Transverse colon (tissue), 4 donors: ENCODE measurements around the gene RPL41. TPM values are rescaled to one million over a fixed set of nuclear protein-coding genes. Genes with fewer than 3 reads are reported as not detected.

Experiments
- DNase-seq: peaks from one replicate; pipeline ENCODE4 v3.0.0-alpha.2; 2019
- H3K27ac ChIP-seq, 4 donors: fragments of 200-600 bp; sonication (generic); 2 replicates each; pipeline ENCODE4 v1.5.1; 2016 to 2018; ENCODE audit warnings: inconsistent platforms in 4 of 4
- H3K27me3 ChIP-seq: fragments of 200-600 bp; sonication (generic); 2 replicates; pipeline ENCODE4 v1.5.1; 2017; ENCODE audit warnings: inconsistent platforms
- H3K36me3 ChIP-seq, 4 donors: fragments of 200-600 bp; sonication (generic); 2 replicates each; pipeline ENCODE4 v1.5.1; 2017 to 2019; ENCODE audit warnings: inconsistent platforms in 4 of 4
- H3K4me1 ChIP-seq, 4 donors: fragments of 200-600 bp; sonication (generic); 2 replicates each; pipeline ENCODE4 v1.5.1; 2017 to 2020; ENCODE audit warnings: inconsistent platforms in 4 of 4
- H3K4me3 ChIP-seq, 4 donors: fragments of 200-600 bp; sonication (generic); 1 replicate in 1 of 4; 2 replicates in 3 of 4; pipeline versions ENCODE4 v1.5.1 to v1.6.1; 2017 to 2019; ENCODE audit warnings: inconsistent platforms in 4 of 4
- H3K9me3 ChIP-seq, 2 donors: fragments of 200-600 bp; sonication (generic); 2 replicates each; pipeline ENCODE4 v1.5.1; 2017 to 2019; ENCODE audit warnings: inconsistent platforms in 2 of 2
- CTCF ChIP-seq, 5 experiments: fragments of 200-600 bp in 3 of 5; fragments of 450-650 bp in 2 of 5; sonication (generic) in 3 of 5; IDR thresholded peaks; 1 replicate in 2 of 5; 2 replicates in 3 of 5; pipeline ENCODE4 v1.5.1; 2016 to 2017; ENCODE audit warnings: antibody characterized with exemption in 5 of 5, inconsistent platforms in 3 of 5, mild to moderate bottlenecking in 2 of 5, moderate library complexity in 1 of 5
- EP300 ChIP-seq: sonication (generic); formaldehyde crosslinking; IDR thresholded peaks from one replicate; pipeline ENCODE4 v1.6.1; 2017; ENCODE audit warnings: antibody characterized with exemption, low read depth
- POLR2A ChIP-seq: fragments of 450-650 bp; IDR thresholded peaks from one replicate; pipeline ENCODE4 v1.6.1; 2016; ENCODE audit warnings: antibody characterized with exemption, mild to moderate bottlenecking, moderate library complexity
- POLR2AphosphoS5 ChIP-seq, 3 donors: sonication (generic); formaldehyde crosslinking; IDR thresholded peaks; one replicate each; pipeline ENCODE4 v1.6.1; 2016; ENCODE audit warnings: antibody characterized with exemption in 3 of 3
- WGBS, 2 donors: methylation state at CpG; one replicate each; pipeline ENCODE4 v1.1.5; 2018; ENCODE audit warnings: low coverage in 1 of 2; 5-methylcytosine and 5-hydroxymethylcytosine counted together
- in situ Hi-C, 4 donors: fragments of 200-750 bp; cut with MboI; loops; one replicate each; pipeline versions ENCODE4 v1.15.0 to v1.15.1; 2017; ENCODE audit warnings: low sequenced_read_pairs in 3 of 4, low pct_ligation_motif_present in 1 of 4, low pct_unique_long_range_greater_than_20kb in 1 of 4
- intact Hi-C: fragments of 100-400 bp; cut with DNase I; formaldehyde crosslinking; loops from one replicate; pipeline ENCODE4 v1.15.1; 2023; ENCODE audit warnings: low total_unique reads
- total RNA-seq, 4 donors: library from RNA; depleted of rRNA; stranded (reverse); fragments of >200 nt; gene quantifications; one replicate each; pipeline ENCODE4 v1.1.0, GENCODE V29; 2016

RPL41 gene
- total RNA-seq, 4 donors from 2014 or later: 841 to 2,950 (median 1,684) TPM

DNA sequence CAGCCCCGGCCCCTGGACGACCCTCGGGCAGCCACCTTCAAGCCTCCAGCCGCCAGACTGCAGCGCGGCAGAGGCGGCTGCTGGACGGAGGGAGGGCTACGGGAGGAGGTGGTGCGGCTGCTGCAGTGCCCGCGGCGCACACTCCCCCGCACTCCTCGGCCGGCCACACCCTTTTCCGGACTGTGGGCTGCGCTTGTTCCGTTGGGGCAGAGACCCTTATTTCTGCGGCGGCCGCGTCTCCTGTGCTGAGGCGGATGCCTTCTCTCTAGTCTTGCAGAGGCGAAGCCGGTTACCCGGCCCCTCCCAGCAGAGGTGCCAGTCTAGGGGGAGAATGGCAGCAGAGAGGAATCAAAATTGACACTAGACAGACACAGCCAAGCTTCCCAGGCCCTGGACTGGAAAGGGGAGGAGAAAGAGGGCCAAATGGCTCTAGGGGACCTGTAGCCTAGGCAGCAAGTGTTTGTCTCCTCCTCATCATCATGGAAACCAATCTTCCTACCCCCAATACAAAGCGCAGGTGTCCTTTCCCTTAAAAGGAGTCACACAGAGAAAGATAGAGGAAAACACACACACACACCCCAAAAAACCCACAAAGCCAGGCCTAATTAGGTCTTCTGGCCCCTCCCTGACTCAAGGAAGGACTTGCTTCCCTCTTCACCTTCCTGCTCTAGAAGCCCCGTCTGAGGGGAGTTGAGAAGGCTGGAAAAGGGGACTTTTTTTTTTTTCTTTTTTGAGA is 12.9 kb downstream of the RPL41 start:
- H3K9me3 ChIP-seq: no peaks in the 10 kb centered on the region
- H3K36me3 ChIP-seq: peaks cover 0 to 28% (median 12%) of the 10 kb centered on the region in 4 donors
- in situ Hi-C loops: loop anchor here in 1 of 4 donors (10.0 kb wide), 1 partner anchor 55 kb away; the partner anchor contains the start of gene SMARCC2
- DNase-seq: peak; percentile 81
- TF ChIP-seq POLR2A: peak; percentile 59
- TF ChIP-seq POLR2AphosphoS5 (IDR thresholded peaks at IDR 0.05): peak; percentile 75 to 81 (median 77)
- no peak for TF ChIP-seq CTCF (IDR thresholded peaks at IDR 0.05)
- intact Hi-C loops: no loop called here
- H3K27ac ChIP-seq: peak overlapping the region; percentile 92 to 98 (median 94)
- 1% methylated on average over 29 of the region's 29 CpGs; no CpG with 5 or more reads in 1 of the 2 donors for WGBS, 2 donors
- peak overlapping the region; percentile 45 to 85 (median 76) for H3K4me3 ChIP-seq
- H3K27me3 ChIP-seq: no peaks in the 10 kb centered on the region
- peaks cover 16 to 41% (median 32%) of the 10 kb centered on the region in 4 donors for H3K4me1 ChIP-seq

DNA sequence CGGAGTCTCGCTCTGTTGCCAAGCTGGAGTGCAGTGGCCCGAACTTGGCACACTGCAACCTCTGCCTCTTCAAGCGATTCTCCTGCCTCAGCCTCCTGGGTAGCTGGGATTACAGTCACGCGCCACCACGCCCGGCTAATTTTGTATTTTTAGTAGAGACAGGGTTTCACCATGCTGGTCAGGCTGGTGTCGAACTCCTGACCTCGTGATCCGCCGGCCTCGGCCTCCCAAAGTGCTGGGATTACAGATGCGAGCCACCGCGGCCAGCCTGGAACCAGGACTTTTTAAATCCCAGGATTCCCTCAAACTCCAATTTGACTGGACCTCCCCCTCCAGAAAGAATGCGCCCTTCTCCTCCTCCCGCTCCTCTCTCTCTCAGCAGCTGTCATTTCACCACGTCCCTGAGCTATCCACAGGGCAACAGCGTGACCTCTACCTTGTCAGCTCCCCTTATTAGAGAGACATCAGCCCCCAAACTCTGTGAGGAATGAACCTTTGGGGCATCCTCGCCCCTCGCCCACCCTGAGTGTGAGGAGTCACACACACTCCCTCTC is 13.6 kb downstream of the RPL41 start:
- 29 to 59% methylated on average over 6 to 22 of the region's 22 CpGs for WGBS, 2 donors
- intact Hi-C loops (no loop called here), in situ Hi-C loops (loop anchor here in 2 of 4 donors (5.0 to 10.0 kb wide), 2 partner anchors 55 to 57 kb away; partner anchors contain the start of gene SMARCC2 (in 2 of the 2))
- Histone ChIP-seq H3K4me1 (peaks cover 16 to 39% (median 32%) of the 10 kb centered on the region in 4 donors), H3K27me3 (no peaks in the 10 kb centered on the region), H3K4me3 (peak overlapping the region in 3 of 4 donors; percentile 75 to 85 (median 78)), H3K9me3 (no peaks in the 10 kb centered on the region), H3K36me3 (peaks cover 0 to 34% (median 12%) of the 10 kb centered on the region in 4 donors), H3K27ac (peak overlapping the region; percentile 92 to 98 (median 94))
- TF ChIP-seq POLR2A (no peak), POLR2AphosphoS5 (IDR thresholded peaks at IDR 0.05) (no peak), CTCF (IDR thresholded peaks at IDR 0.05) (no peak), EP300 (no peak)
- no peak for DNase-seq

GRCh38 chr12:56130876-56131275 is 14.4 kb downstream of the RPL41 start:
- WGBS, 2 donors: 83 to 84% methylated on average over 4 of the region's 4 CpGs
- H3K9me3 ChIP-seq: no peaks in the 10 kb centered on the region
- intact Hi-C loops: no loop called here
- H3K4me3 ChIP-seq: no peak overlapping the region
- H3K36me3 ChIP-seq: peaks cover 0 to 36% (median 12%) of the 10 kb centered on the region in 4 donors
- peaks cover 16 to 33% (median 28%) of the 10 kb centered on the region in 4 donors for H3K4me1 ChIP-seq
- in situ Hi-C loops: loop anchor here in 1 of 4 donors (5.0 kb wide), 1 partner anchor 56 kb away; the partner anchor contains the start of gene SMARCC2
- no peak for TF ChIP-seq POLR2AphosphoS5 (IDR thresholded peaks at IDR 0.05)
- no peak for TF ChIP-seq POLR2A
- TF ChIP-seq EP300: no peak
- no peak for TF ChIP-seq CTCF (IDR thresholded peaks at IDR 0.05)
- DNase-seq: no peak
- no peaks in the 10 kb centered on the region for H3K27me3 ChIP-seq
- H3K27ac ChIP-seq: peak overlapping the region in 3 of 4 donors; percentile 92 to 98 (median 95)

- DNase-seq: no peak
- Histone ChIP-seq H3K9me3 (no peaks in the 10 kb centered on the region), H3K4me1 (peaks cover 0 to 8% (median 6%) of the 10 kb centered on the region in 4 donors), H3K4me3 (no peak overlapping the region), H3K27me3 (no peaks in the 10 kb centered on the region), H3K36me3 (peaks cover 0 to 64% (median 29%) of the 10 kb centered on the region in 4 donors), H3K27ac (no peak overlapping the region)
- in situ Hi-C loops (loop anchor here in 1 of 4 donors (5.0 kb wide), 1 partner anchor 52 kb away; the partner anchor contains the start of gene SMARCC2), intact Hi-C loops (no loop called here)
- WGBS, 2 donors: 88 to 92% methylated on average over 2 to 6 of the region's 6 CpGs
- TF ChIP-seq POLR2AphosphoS5 (IDR thresholded peaks at IDR 0.05) (no peak), EP300 (no peak), POLR2A (no peak), CTCF (IDR thresholded peaks at IDR 0.05) (no peak)
These were observed 18.5 kb downstream of the RPL41 start for GRCh38 chr12:56134897-56135296.
